GM23248 (cell line): Measurements from ENCODE around the gene AQP2. TPM values are rescaled to one million over a fixed set of nuclear protein-coding genes. Genes with fewer than 3 reads are reported as not detected.

ENCODE experiments used
- DNase-seq: peaks from one replicate; pipeline ENCODE4 v3.0.0-alpha.2; 2015
- H2AFZ ChIP-seq: fragments of 200-600 bp; sonication (generic); 2 replicates; pipeline ENCODE4 v1.6.1; 2016; ENCODE audit warnings: antibody characterized with exemption
- H3F3A ChIP-seq: fragments of 200-600 bp; sonication (generic); 2 replicates; pipeline ENCODE4 v1.6.1; 2016; ENCODE audit warnings: mild to moderate bottlenecking, antibody characterized with exemption, mixed run types; ENCODE audit not compliant: insufficient read depth
- H3K27ac ChIP-seq: fragments of 200-600 bp; sonication (generic); 2 replicates; pipeline ENCODE4 v1.5.1; 2016; ENCODE audit warnings: mild to moderate bottlenecking
- H3K27me3 ChIP-seq: fragments of 200-600 bp; sonication (generic); replicated peaks from 2 replicates; pipeline ENCODE4 v1.6.1; 2016; ENCODE audit warnings: mild to moderate bottlenecking; ENCODE audit not compliant: insufficient read depth
- H3K36me3 ChIP-seq: fragments of 200-600 bp; sonication (generic); 2 replicates; pipeline ENCODE4 v1.6.1; 2016; ENCODE audit warnings: low read depth, mild to moderate bottlenecking
- H3K4me1 ChIP-seq: fragments of 200-600 bp; sonication (generic); 2 replicates; pipeline ENCODE4 v1.6.1; 2016; ENCODE audit warnings: mild to moderate bottlenecking; ENCODE audit not compliant: insufficient read depth
- H3K4me2 ChIP-seq: fragments of 200-600 bp; sonication (generic); one replicate; pipeline ENCODE4 v1.6.1; 2016; ENCODE audit warnings: mild to moderate bottlenecking; ENCODE audit not compliant: unreplicated experiment
- H3K4me3 ChIP-seq: fragments of 200-600 bp; sonication (generic); 2 replicates; pipeline ENCODE4 v1.5.1; 2016; ENCODE audit warnings: mild to moderate bottlenecking
- H3K79me2 ChIP-seq: fragments of 200-600 bp; sonication (generic); 2 replicates; pipeline ENCODE4 v1.6.1; 2016; ENCODE audit warnings: mild to moderate bottlenecking; ENCODE audit not compliant: insufficient read depth
- H3K9ac ChIP-seq: fragments of 200-600 bp; sonication (generic); 2 replicates; pipeline ENCODE4 v1.6.1; 2016; ENCODE audit warnings: mild to moderate bottlenecking
- H3K9me2 ChIP-seq: fragments of 200-600 bp; sonication (generic); 2 replicates; pipeline ENCODE4 v1.6.1; 2016; ENCODE audit warnings: mixed run types, mild to moderate bottlenecking, moderate library complexity; ENCODE audit not compliant: insufficient read depth
- H3K9me3 ChIP-seq: fragments of 200-600 bp; sonication (generic); one replicate; pipeline ENCODE4 v1.6.1; 2017; ENCODE audit warnings: low read depth
- H4K20me1 ChIP-seq: fragments of 200-600 bp; sonication (generic); 2 replicates; pipeline ENCODE4 v1.6.0; 2016; ENCODE audit not compliant: insufficient read depth
- EZH2 ChIP-seq: fragments of 200-600 bp; sonication (generic); IDR thresholded peaks from 2 replicates; pipeline ENCODE4 v1.6.1; 2018; ENCODE audit warnings: antibody characterized with exemption, mild to moderate bottlenecking; ENCODE audit not compliant: insufficient read depth, poor library complexity, severe bottlenecking
- EZH2phosphoT487 ChIP-seq: fragments of 200-600 bp; sonication (generic); IDR thresholded peaks from 2 replicates; pipeline ENCODE4 v1.6.1; 2018; ENCODE audit warnings: antibody characterized with exemption, moderate library complexity, mild to moderate bottlenecking, low read depth; ENCODE audit not compliant: insufficient read depth
- WGBS, 2 experiments: methylation state at CpG; one replicate each; pipeline ENCODE4 v1.1.6; 2015 to 2017; ENCODE audit warnings: low lambda C conversion rate in 2 of 2, low coverage in 1 of 2; ENCODE audit errors: missing lambda C conversion rate in 2 of 2; 5-methylcytosine and 5-hydroxymethylcytosine counted together
- in situ Hi-C: fragments of 300-500 bp; cut with MboI; formaldehyde crosslinking; loops from 2 replicates; pipeline ENCODE4 v1.15.0; 2020
- polyA plus RNA-seq: library from polyadenylated mRNA; unstranded; fragments of >200 nt; fragmentation: Nextera tagmentation; extraction: Ambion mirVana; gene quantifications from 2 replicates; pipeline ENCODE4 v1.2.1, GENCODE V29; 2016
- total RNA-seq: library from RNA; depleted of rRNA; stranded (reverse); fragments of >200 nt; shearing (Covaris generic); gene quantifications from 2 replicates; pipeline ENCODE4 v1.2.3, GENCODE V29; 2014

Gene AQP2
- total and polyA plus RNA-seq, 2 experiments from 2014 or later, result not detected

GRCh38 chr12:49937639-49938300, 12.8 kb upstream of the AQP2 start:
- H3K36me3 ChIP-seq, result no peaks in the 10 kb centered on the region
- H4K20me1 ChIP-seq, result no peaks in the 10 kb centered on the region
- no peaks in the 10 kb centered on the region for H3K79me2 ChIP-seq
- H3K4me2 ChIP-seq, result no peak overlapping the region
- no peaks in the 10 kb centered on the region for H3K27me3 ChIP-seq
- no peaks in the 10 kb centered on the region for H3K9me3 ChIP-seq
- in situ Hi-C loops, result no loop called here
- no peak overlapping the region for H3K9ac ChIP-seq
- no peaks in the 10 kb centered on the region for H3K9me2 ChIP-seq
- no peak overlapping the region for H2AFZ ChIP-seq
- 74 to 77% methylated on average over 8 of the region's 8 CpGs for WGBS, 2 experiments
- no peak overlapping the region for H3K4me3 ChIP-seq
- no peak for DNase-seq
- no peak overlapping the region for H3K27ac ChIP-seq
- no peak for TF ChIP-seq EZH2
- TF ChIP-seq EZH2phosphoT487, result no peak
- H3F3A ChIP-seq, result no peaks in the 10 kb centered on the region
- no peaks in the 10 kb centered on the region for H3K4me1 ChIP-seq

GRCh38 chr12:49939307-49939706, 11.2 kb upstream of the AQP2 start:
- no peaks in the 10 kb centered on the region for H3F3A ChIP-seq
- in situ Hi-C loops, result no loop called here
- no peak overlapping the region for H3K4me3 ChIP-seq
- TF ChIP-seq EZH2 (no peak), EZH2phosphoT487 (no peak)
- no peaks in the 10 kb centered on the region for H3K36me3 ChIP-seq
- H2AFZ ChIP-seq, result no peak overlapping the region
- H4K20me1 ChIP-seq, result no peaks in the 10 kb centered on the region
- H3K4me2 ChIP-seq, result no peak overlapping the region
- H3K9ac ChIP-seq, result no peak overlapping the region
- no peaks in the 10 kb centered on the region for H3K4me1 ChIP-seq
- H3K79me2 ChIP-seq, result no peaks in the 10 kb centered on the region
- no peak for DNase-seq
- no peaks in the 10 kb centered on the region for H3K27me3 ChIP-seq
- no peak overlapping the region for H3K27ac ChIP-seq
- H3K9me3 ChIP-seq, result no peaks in the 10 kb centered on the region
- H3K9me2 ChIP-seq, result no peaks in the 10 kb centered on the region

GRCh38 chr12:49939707-49940106, 10.8 kb upstream of the AQP2 start:
- Histone ChIP-seq H3K4me1 (no peaks in the 10 kb centered on the region), H3K9ac (no peak overlapping the region), H3K27ac (no peak overlapping the region), H3K27me3 (no peaks in the 10 kb centered on the region), H3K9me2 (no peaks in the 10 kb centered on the region), H3K4me3 (no peak overlapping the region), H3K79me2 (no peaks in the 10 kb centered on the region), H3K36me3 (no peaks in the 10 kb centered on the region), H4K20me1 (no peaks in the 10 kb centered on the region), H3K4me2 (no peak overlapping the region), H3K9me3 (no peaks in the 10 kb centered on the region), H2AFZ (no peak overlapping the region), H3F3A (no peaks in the 10 kb centered on the region)
- WGBS, 2 experiments, result 88 to 100% methylated on average over 1 of the region's 1 CpG
- no peak for DNase-seq
- in situ Hi-C loops, result no loop called here
- TF ChIP-seq EZH2phosphoT487, result no peak
- no peak for TF ChIP-seq EZH2

- no peak overlapping the region for H2AFZ ChIP-seq
- H3K9me2 ChIP-seq, result no peaks in the 10 kb centered on the region
- no peaks in the 10 kb centered on the region for H3K9me3 ChIP-seq
- DNase-seq, result no peak
- H3F3A ChIP-seq, result no peaks in the 10 kb centered on the region
- H3K79me2 ChIP-seq, result no peaks in the 10 kb centered on the region
- no peak overlapping the region for H3K9ac ChIP-seq
- no peaks in the 10 kb centered on the region for H4K20me1 ChIP-seq
- H3K27me3 ChIP-seq, result no peaks in the 10 kb centered on the region
- H3K4me3 ChIP-seq, result no peak overlapping the region
- in situ Hi-C loops, result no loop called here
- H3K36me3 ChIP-seq, result no peaks in the 10 kb centered on the region
- TF ChIP-seq EZH2phosphoT487 (no peak), EZH2 (no peak)
- H3K27ac ChIP-seq, result no peak overlapping the region
- 74 to 84% methylated on average over 12 to 13 of the region's 13 CpGs for WGBS, 2 experiments
- no peak overlapping the region for H3K4me2 ChIP-seq
- H3K4me1 ChIP-seq, result no peaks in the 10 kb centered on the region
These were observed 8.7 kb upstream of the AQP2 start for GRCh38 chr12:49941556-49942511.
